Measurements from ENCODE around the gene WNT10A.

GRCh38 chr2:218927422-218927821, 46.8 kb downstream of the WNT10A start:
- TF ChIP-seq, protein P1, sequence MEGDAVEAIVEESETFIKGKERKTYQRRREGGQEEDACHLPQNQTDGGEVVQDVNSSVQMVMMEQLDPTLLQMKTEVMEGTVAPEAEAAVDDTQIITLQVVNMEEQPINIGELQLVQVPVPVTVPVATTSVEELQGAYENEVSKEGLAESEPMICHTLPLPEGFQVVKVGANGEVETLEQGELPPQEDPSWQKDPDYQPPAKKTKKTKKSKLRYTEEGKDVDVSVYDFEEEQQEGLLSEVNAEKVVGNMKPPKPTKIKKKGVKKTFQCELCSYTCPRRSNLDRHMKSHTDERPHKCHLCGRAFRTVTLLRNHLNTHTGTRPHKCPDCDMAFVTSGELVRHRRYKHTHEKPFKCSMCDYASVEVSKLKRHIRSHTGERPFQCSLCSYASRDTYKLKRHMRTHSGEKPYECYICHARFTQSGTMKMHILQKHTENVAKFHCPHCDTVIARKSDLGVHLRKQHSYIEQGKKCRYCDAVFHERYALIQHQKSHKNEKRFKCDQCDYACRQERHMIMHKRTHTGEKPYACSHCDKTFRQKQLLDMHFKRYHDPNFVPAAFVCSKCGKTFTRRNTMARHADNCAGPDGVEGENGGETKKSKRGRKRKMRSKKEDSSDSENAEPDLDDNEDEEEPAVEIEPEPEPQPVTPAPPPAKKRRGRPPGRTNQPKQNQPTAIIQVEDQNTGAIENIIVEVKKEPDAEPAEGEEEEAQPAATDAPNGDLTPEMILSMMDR (IDR thresholded peaks at IDR 0.05) = no peak
- TF ChIP-seq POLR2A (IDR thresholded peaks at IDR 0.05) = no peak

Data from tibial nerve (tissue), 3 donors.